HepG2 (cell line): ENCODE data around the gene POFUT1. TPM values are rescaled to one million over a fixed set of nuclear protein-coding genes. Genes with fewer than 3 reads are reported as not detected.
A peak's percentile ranks its signal among the peaks of the same experiment; 100 is the strongest.

ENCODE experiments used
- DPF2 ChIP-seq: sonication (generic); formaldehyde crosslinking; IDR thresholded peaks from 2 replicates; pipeline ENCODE4 v1.4.0; 2020; ENCODE audit warnings: mild to moderate bottlenecking, low read depth, missing genetic modification reagents, borderline replicate concordance
- FOXJ3 ChIP-seq: sonication (generic); formaldehyde crosslinking; IDR thresholded peaks from 2 replicates; pipeline ENCODE4 v1.4.0; 2020; ENCODE audit warnings: missing genetic modification reagents, mild to moderate bottlenecking, borderline replicate concordance
- GMEB2 ChIP-seq: IDR thresholded peaks from 2 replicates; pipeline ENCODE4 v1.6.1; 2016; ENCODE audit warnings: missing biosample characterization, missing genetic modification reagents, low read depth
- HCFC1 ChIP-seq: fragments of 150-350 bp; IDR thresholded peaks from 2 replicates; pipeline ENCODE4 v1.6.1; 2014; ENCODE audit warnings: low read depth, low read length
- HNRNPL ChIP-seq: fragments of 200-400 bp; formaldehyde crosslinking; IDR thresholded peaks from 2 replicates; pipeline ENCODE4 v1.6.1; 2017; ENCODE audit warnings: mild to moderate bottlenecking, low read depth, low read length
- HOXA9 ChIP-seq: sonication (generic); formaldehyde crosslinking; IDR thresholded peaks from 2 replicates; pipeline ENCODE4 v1.8.1; 2022; ENCODE audit warnings: missing genetic modification reagents, mild to moderate bottlenecking, moderate library complexity, borderline replicate concordance
- KLF12 ChIP-seq: sonication (generic); formaldehyde crosslinking; IDR thresholded peaks from 2 replicates; pipeline ENCODE4 v1.4.0; 2020; ENCODE audit warnings: missing genetic modification reagents, borderline replicate concordance
- MAZ ChIP-seq, 2 experiments: sonication (generic) in 1 of 2; formaldehyde crosslinking in 1 of 2; IDR thresholded peaks; 2 replicates each; pipeline versions ENCODE4 v1.5.0 to v1.6.1; 2012 to 2020; ENCODE audit warnings: low read depth in 2 of 2, mild to moderate bottlenecking in 2 of 2, borderline replicate concordance in 1 of 2, improper control_type of control experiment in 1 of 2, low read length in 1 of 2, missing genetic modification reagents in 1 of 2, moderate library complexity in 1 of 2
- MXD3 ChIP-seq: IDR thresholded peaks from 2 replicates; pipeline ENCODE4 v1.6.1; 2016; ENCODE audit warnings: mild to moderate bottlenecking, missing biosample characterization, missing genetic modification reagents
- NFIC ChIP-seq: IDR thresholded peaks from 2 replicates; pipeline ENCODE4 v1.6.1; 2012; ENCODE audit warnings: mild to moderate bottlenecking, low read length, inconsistent platforms
- NKX3-1 ChIP-seq: sonication (generic); formaldehyde crosslinking; IDR thresholded peaks from 2 replicates; pipeline ENCODE4 v1.5.0; 2020; ENCODE audit warnings: missing genetic modification reagents
- NR2F6 ChIP-seq, 2 experiments: IDR thresholded peaks; 2 replicates each; pipeline ENCODE4 v1.6.1; 2016; ENCODE audit warnings: antibody characterized with exemption in 1 of 2, mild to moderate bottlenecking in 1 of 2
- SALL1 ChIP-seq: sonication (generic); formaldehyde crosslinking; IDR thresholded peaks from 2 replicates; pipeline ENCODE4 v1.8.0; 2022; ENCODE audit warnings: mild to moderate bottlenecking, missing genetic modification reagents
- SP4 ChIP-seq: sonication (generic); formaldehyde crosslinking; IDR thresholded peaks from 2 replicates; pipeline ENCODE4 v1.8.1; 2023; ENCODE audit warnings: mild to moderate bottlenecking, missing genetic modification reagents
- TFDP1 ChIP-seq: IDR thresholded peaks from 2 replicates; pipeline ENCODE4 v1.6.1; 2016; ENCODE audit warnings: missing compliant biosample characterization, missing genetic modification reagents, borderline replicate concordance
- TP53 ChIP-seq: sonication (generic); formaldehyde crosslinking; conservative IDR thresholded peaks from 2 replicates; pipeline ENCODE4 v1.4.0; 2020; ENCODE audit warnings: missing genetic modification reagents
- ZIK1 ChIP-seq: sonication (generic); formaldehyde crosslinking; IDR thresholded peaks from 2 replicates; pipeline ENCODE4 v1.5.0; 2020; ENCODE audit warnings: mild to moderate bottlenecking, low read depth, missing genetic modification reagents, borderline replicate concordance
- ZNF124 ChIP-seq: sonication (generic); formaldehyde crosslinking; IDR thresholded peaks from 2 replicates; pipeline ENCODE4 v1.4.0; 2020; ENCODE audit warnings: missing genetic modification reagents
- ZNF235 ChIP-seq: sonication (generic); formaldehyde crosslinking; IDR thresholded peaks from 2 replicates; pipeline ENCODE4 v1.8.1; 2023; ENCODE audit warnings: mild to moderate bottlenecking, missing genetic modification reagents, borderline replicate concordance
- ZNF282 ChIP-seq: fragments of 450-650 bp; IDR thresholded peaks from 2 replicates; pipeline ENCODE4 v1.6.1; 2018; ENCODE audit not compliant: partially characterized antibody
- ZNF34 ChIP-seq: sonication (generic); formaldehyde crosslinking; IDR thresholded peaks from 2 replicates; pipeline ENCODE4 v1.4.0; 2020; ENCODE audit warnings: mild to moderate bottlenecking, missing genetic modification reagents, borderline replicate concordance
- ZNF558 ChIP-seq: sonication (generic); formaldehyde crosslinking; IDR thresholded peaks from 2 replicates; pipeline ENCODE4 v1.9.0; 2022; ENCODE audit warnings: mild to moderate bottlenecking, missing genetic modification reagents, borderline replicate concordance
- ZNF569 ChIP-seq: sonication (generic); formaldehyde crosslinking; IDR thresholded peaks from 2 replicates; pipeline ENCODE4 v1.5.0; 2020; ENCODE audit warnings: mild to moderate bottlenecking, missing genetic modification reagents, moderate library complexity, borderline replicate concordance
- ZNF570 ChIP-seq: sonication (generic); formaldehyde crosslinking; IDR thresholded peaks from 2 replicates; pipeline ENCODE4 v1.4.0; 2020; ENCODE audit warnings: mild to moderate bottlenecking, missing genetic modification reagents, borderline replicate concordance
- ZNF580 ChIP-seq: IDR thresholded peaks from 2 replicates; pipeline ENCODE4 v1.6.1; 2016; ENCODE audit warnings: low read depth, borderline replicate concordance
- ZNF629 ChIP-seq: sonication (generic); formaldehyde crosslinking; conservative IDR thresholded peaks from 2 replicates; pipeline ENCODE4 v1.5.0; 2020; ENCODE audit warnings: missing genetic modification reagents
- ZNF660 ChIP-seq: sonication (generic); formaldehyde crosslinking; IDR thresholded peaks from 2 replicates; pipeline ENCODE4 v1.5.1; 2020; ENCODE audit warnings: mild to moderate bottlenecking, low read depth, missing genetic modification reagents, borderline replicate concordance
- ZNF720 ChIP-seq: sonication (generic); formaldehyde crosslinking; IDR thresholded peaks from 2 replicates; pipeline ENCODE4 v1.4.0; 2020; ENCODE audit warnings: missing genetic modification reagents
- polyA plus RNA-seq, 8 experiments: library from polyadenylated mRNA; depleted of rRNA in 3 of 8; stranded (reverse) in 7 of 8; unstranded in 1 of 8; fragments of >200 nt; fragmentation: Illumina TruSeq in 4 of 8; extraction: Trizol in 4 of 8; gene quantifications; 2 replicates each; pipeline versions ENCODE4 v1.2.1 to v1.2.3, GENCODE V29; 2011 to 2016; ENCODE audit warnings: low read depth in 4 of 8, missing spikeins in 1 of 8, mixed read lengths in 1 of 8; ENCODE audit not compliant: insufficient read depth in 1 of 8
- total RNA-seq, 5 experiments: library from RNA; depleted of rRNA; stranded (reverse); fragments of >200 nt; fragmentation: Illumina TruSeq; extraction: Trizol; gene quantifications; 2 replicates each; pipeline ENCODE4 v1.2.3, GENCODE V29; 2016; ENCODE audit warnings: low read depth in 1 of 5

Gene POFUT1
- total and polyA plus RNA-seq, 2 of the 13 experiments (the other 11 are each of a cell fraction or from before 2014, with no cell fraction given): 35.5 to 58.3 TPM

- TF ChIP-seq ZNF580 (no peak), TP53 (CRISPR knock-in tag) (no peak), SP4 (CRISPR knock-in tag) (0 out of 2 replicates have a peak, but pooled peaks have one; percentile 57), NKX3-1 (CRISPR knock-in tag) (no peak), ZNF235 (no peak), ZIK1 (CRISPR knock-in tag) (no peak), KLF12 (CRISPR knock-in tag) (no peak), ZNF34 (no peak), ZNF282 (no peak), GMEB2 (no peak), MXD3 (no peak), ZNF720 (CRISPR knock-in tag) (no peak), NFIC (no peak), SALL1 (peak; percentile 14; the same call in 1 of the 2 replicates), MAZ (IDR thresholded peaks at IDR 0.05; ENCODE audit: borderline replicate concordance, low read depth, low read length) (no peak), MAZ (CRISPR knock-in tag; IDR thresholded peaks at IDR 0.05; ENCODE audit: low read depth) (0 out of 2 replicates have a peak, but pooled peaks have one; percentile 30), ZNF569 (CRISPR knock-in tag) (no peak), DPF2 (no peak), HCFC1 (no peak), ZNF124 (CRISPR knock-in tag) (no peak), NR2F6 (IDR thresholded peaks at IDR 0.05) (no peak), NR2F6 (CRISPR knock-in tag; IDR thresholded peaks at IDR 0.05) (peak; percentile 43; the same call in 1 of the 2 replicates), FOXJ3 (CRISPR knock-in tag) (no peak), HNRNPL (peak; percentile 77; the same call in 1 of the 2 replicates), ZNF660 (CRISPR knock-in tag) (no peak), ZNF629 (CRISPR knock-in tag) (no peak), ZNF570 (CRISPR knock-in tag) (no peak), ZNF558 (no peak), TFDP1 (no peak), HOXA9 (no peak)
Measured at GRCh38 chr20:32188376-32189122, 19.1 kb upstream of the POFUT1 start (continued).
